Right atrium auricular region (tissue), 2 donors: Measurements from ENCODE around the gene GSC2. TPM values are rescaled to one million over a fixed set of nuclear protein-coding genes. Genes with fewer than 3 reads are reported as not detected.

Experiments
- DNase-seq: peaks from one replicate; pipeline ENCODE4 v3.0.0-alpha.2; 2019; ENCODE audit warnings: low spot score
- H3K27ac ChIP-seq, 2 donors: fragments of 200-600 bp; sonication (generic); 1 replicate in 1 of 2; 2 replicates in 1 of 2; pipeline ENCODE4 v1.5.1; 2016 to 2019
- H3K27me3 ChIP-seq, 2 donors: fragments of 200-600 bp; sonication (generic); one replicate each; pipeline versions ENCODE4 v1.5.1 to v1.6.0; 2017 to 2019
- H3K36me3 ChIP-seq: fragments of 200-600 bp; sonication (generic); one replicate; pipeline ENCODE4 v1.5.1; 2016
- H3K4me1 ChIP-seq, 2 donors: fragments of 200-600 bp; sonication (generic); one replicate each; pipeline versions ENCODE4 v1.5.1 to v1.6.0; 2017 to 2019
- H3K4me3 ChIP-seq, 2 donors: fragments of 200-600 bp; sonication (generic); 1 replicate in 1 of 2; 2 replicates in 1 of 2; pipeline ENCODE4 v1.5.1; 2017 to 2019; ENCODE audit warnings: mild to moderate bottlenecking in 1 of 2, moderate library complexity in 1 of 2
- H3K9me3 ChIP-seq, 2 donors: fragments of 200-600 bp; sonication (generic); one replicate each; pipeline ENCODE4 v1.5.1; 2019
- total RNA-seq, 2 donors: library from RNA; depleted of rRNA; stranded (reverse); fragments of >200 nt; gene quantifications; one replicate each; pipeline ENCODE4 v1.1.0, GENCODE V29; 2016
- TF ChIP-seq, protein P1 (sequence below), 2 donors: fragments of 200-600 bp; sonication (generic); IDR thresholded peaks; one replicate each; pipeline ENCODE4 v1.5.1; 2019; ENCODE audit warnings: antibody characterized with exemption in 2 of 2

Gene GSC2
- total RNA-seq, 2 donors from 2014 or later = not detected

DNA sequence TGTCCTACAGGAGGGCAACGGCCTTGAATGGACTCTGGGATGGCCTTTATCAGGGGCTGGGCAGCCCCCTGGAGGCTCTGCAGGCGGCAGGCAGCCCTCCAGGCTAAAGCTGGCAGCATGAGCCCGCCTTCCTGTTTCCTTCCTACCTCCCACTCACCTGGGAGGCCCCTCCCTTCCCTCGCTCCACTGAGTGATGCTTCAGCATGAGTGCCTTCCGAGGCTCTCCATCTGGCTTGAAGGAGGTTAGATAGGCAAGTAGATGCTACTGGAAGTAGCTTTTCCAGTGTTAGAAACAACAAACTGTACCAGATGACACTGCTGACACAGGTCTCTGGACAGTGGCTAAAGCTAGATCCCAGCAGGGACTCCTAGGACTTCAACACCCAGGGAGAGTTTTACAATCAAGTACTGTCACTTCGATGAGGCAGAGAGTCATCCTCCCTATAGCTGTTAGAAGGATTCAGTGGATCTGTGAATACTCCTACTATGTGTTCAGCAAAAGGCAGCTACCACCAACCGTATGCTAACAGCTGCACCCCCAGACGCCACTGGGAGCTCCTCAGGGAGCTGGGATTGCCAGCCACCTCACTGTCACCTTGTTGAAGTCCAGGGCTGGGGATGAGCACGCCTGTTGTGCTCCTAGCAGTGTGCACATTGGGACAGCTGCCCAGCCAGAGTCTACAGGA lies 32.5 kb upstream of the GSC2 start:
- TF ChIP-seq, protein P1, sequence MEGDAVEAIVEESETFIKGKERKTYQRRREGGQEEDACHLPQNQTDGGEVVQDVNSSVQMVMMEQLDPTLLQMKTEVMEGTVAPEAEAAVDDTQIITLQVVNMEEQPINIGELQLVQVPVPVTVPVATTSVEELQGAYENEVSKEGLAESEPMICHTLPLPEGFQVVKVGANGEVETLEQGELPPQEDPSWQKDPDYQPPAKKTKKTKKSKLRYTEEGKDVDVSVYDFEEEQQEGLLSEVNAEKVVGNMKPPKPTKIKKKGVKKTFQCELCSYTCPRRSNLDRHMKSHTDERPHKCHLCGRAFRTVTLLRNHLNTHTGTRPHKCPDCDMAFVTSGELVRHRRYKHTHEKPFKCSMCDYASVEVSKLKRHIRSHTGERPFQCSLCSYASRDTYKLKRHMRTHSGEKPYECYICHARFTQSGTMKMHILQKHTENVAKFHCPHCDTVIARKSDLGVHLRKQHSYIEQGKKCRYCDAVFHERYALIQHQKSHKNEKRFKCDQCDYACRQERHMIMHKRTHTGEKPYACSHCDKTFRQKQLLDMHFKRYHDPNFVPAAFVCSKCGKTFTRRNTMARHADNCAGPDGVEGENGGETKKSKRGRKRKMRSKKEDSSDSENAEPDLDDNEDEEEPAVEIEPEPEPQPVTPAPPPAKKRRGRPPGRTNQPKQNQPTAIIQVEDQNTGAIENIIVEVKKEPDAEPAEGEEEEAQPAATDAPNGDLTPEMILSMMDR (IDR thresholded peaks at IDR 0.05) = no peak
- peaks cover 7% of the 10 kb centered on the region for H3K36me3 ChIP-seq
- H3K4me1 ChIP-seq = peaks cover 0 to 19% of the 10 kb centered on the region in 2 donors
- no peaks in the 10 kb centered on the region for H3K27me3 ChIP-seq
- no peak overlapping the region for H3K27ac ChIP-seq
- no peaks in the 10 kb centered on the region for H3K9me3 ChIP-seq
- no peak for DNase-seq
- no peak overlapping the region for H3K4me3 ChIP-seq

DNA sequence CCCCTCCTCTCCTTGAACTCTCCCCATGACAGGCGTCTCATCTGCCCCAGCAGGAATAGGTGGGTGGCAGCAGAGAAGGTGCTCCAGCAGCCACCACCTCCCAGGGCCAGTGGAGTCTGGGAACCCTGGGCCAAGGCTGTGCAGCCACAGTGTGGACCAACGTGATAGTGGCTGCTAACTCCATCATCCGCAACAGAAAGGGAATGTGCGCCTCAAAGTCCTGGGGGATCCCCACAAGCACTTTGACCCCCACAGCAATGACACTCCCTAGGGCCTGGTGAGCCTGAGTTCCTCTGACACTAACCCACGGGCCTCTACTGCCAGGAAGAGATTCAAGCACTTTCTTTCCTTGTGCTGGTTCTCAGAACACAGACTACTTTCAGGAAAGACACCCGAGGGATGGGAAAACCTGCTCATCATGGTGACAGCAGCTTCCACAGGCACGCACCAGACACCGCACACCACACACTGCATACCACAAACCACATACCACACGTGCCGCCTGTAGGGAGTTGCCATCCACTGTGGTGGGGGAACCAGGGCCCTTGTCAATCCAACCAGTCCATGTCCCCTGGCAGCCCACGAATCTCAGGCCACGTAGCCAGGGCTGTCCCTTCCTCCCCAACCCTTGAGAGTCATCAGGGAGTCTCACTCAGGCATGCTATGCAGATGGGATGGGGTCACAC lies 31.8 kb upstream of the GSC2 start:
- no peak overlapping the region for H3K4me3 ChIP-seq
- no peak overlapping the region for H3K27ac ChIP-seq
- H3K4me1 ChIP-seq = peaks cover 0 to 26% of the 10 kb centered on the region in 2 donors
- no peak for DNase-seq
- TF ChIP-seq, protein P1 (IDR thresholded peaks at IDR 0.05) = no peak
- H3K27me3 ChIP-seq = no peaks in the 10 kb centered on the region
- H3K9me3 ChIP-seq = no peaks in the 10 kb centered on the region
- H3K36me3 ChIP-seq = peaks cover under 1% of the 10 kb centered on the region

DNA sequence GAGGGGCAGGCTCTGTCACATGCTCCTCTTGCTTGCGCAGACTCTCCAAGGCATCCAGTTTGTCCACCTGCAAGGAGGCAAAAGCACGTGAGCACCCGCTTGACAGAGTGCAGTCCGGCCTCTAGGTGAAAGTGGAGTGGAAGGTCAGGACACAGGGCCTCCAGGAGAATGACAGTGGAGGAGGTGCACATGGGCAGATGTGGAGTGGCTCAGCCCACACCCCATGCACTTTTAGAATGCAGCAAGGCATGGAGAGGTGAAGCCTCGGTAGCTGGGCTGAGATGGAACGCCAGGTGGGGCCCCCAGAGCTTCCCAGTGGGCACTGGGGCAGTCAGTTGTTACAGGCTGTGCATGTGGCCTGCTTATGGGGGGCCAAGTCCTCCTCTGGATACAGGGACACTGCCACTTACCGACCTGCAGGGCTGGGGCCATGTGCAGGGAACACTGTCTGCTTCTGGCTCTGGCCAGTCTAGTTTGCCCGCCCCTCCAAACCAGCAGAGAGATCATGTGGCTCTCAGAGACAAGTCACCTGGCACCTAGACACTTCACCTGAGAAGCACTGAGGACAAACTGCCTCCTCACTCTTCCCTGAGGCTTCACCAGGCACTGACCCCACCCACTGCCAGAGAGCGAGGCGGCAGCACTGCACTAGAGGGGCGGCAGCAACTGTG lies 30.8 kb upstream of the GSC2 start:
- H3K36me3 ChIP-seq = no peaks in the 10 kb centered on the region
- TF ChIP-seq, protein P1 (IDR thresholded peaks at IDR 0.05) = no peak
- H3K9me3 ChIP-seq = no peaks in the 10 kb centered on the region
- no peak for DNase-seq
- no peak overlapping the region for H3K4me3 ChIP-seq
- H3K27ac ChIP-seq = no peak overlapping the region
- H3K27me3 ChIP-seq = no peaks in the 10 kb centered on the region
- peaks cover 0 to 37% of the 10 kb centered on the region in 2 donors for H3K4me1 ChIP-seq

DNA sequence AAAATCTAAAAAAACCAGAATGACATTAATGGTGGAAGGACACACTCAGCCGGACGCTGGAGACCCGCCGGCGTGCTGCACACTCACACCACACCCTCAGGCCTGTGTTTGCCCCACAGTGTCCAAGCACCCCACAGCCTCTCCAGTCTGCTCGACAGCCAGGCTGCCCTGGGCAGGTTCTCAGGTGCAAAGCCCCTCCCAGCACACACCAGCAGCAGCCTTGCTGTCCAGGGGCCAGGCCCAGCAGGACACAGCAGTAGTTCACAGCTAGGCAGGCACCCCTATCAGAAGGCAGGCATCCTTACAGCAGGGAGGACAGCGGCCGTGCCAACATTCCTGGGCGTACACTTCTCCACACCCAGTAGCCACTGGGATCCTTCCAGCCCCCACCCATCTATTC lies 30.1 kb upstream of the GSC2 start:
- Histone ChIP-seq H3K27me3 (no peaks in the 10 kb centered on the region), H3K9me3 (no peaks in the 10 kb centered on the region), H3K4me3 (no peak overlapping the region), H3K36me3 (no peaks in the 10 kb centered on the region), H3K4me1 (peaks cover 0 to 41% of the 10 kb centered on the region in 2 donors), H3K27ac (no peak overlapping the region)
- TF ChIP-seq, protein P1 (IDR thresholded peaks at IDR 0.05) = no peak
- DNase-seq = no peak

DNA sequence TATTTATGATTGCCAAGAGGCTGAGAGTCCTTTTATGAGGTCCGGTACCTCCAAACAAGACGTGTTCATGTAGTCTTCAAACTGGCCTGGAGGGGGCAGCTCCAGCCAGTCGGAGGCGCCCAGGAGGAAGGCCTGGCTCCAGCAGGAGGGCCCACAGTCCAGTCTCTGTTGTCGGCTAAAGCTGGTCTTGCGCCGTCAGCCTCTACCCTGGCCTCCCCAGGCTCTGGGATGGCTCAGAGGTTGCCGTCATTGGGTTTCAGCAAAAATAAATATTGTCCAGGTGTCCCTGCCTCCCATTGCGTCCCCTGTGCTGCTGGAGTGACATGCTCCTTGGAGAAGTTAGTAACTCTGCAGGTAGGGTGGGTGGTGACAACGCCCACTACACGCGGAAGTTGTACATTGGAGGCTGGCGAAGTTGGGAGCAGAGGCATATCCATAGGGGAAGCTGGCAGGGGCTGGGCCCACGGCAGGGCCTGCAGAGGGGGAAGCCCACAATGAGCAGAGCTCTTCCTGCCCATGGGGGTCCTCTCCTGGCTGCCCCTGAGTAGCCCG lies 29.5 kb upstream of the GSC2 start:
- no peaks in the 10 kb centered on the region for H3K9me3 ChIP-seq
- peak overlapping the region; percentile 59 to 71 for H3K4me3 ChIP-seq
- H3K27ac ChIP-seq = peak overlapping the region; percentile 76 to 84
- peak; percentile 88 for DNase-seq
- no peaks in the 10 kb centered on the region for H3K36me3 ChIP-seq
- no peaks in the 10 kb centered on the region for H3K27me3 ChIP-seq
- TF ChIP-seq, protein P1 (IDR thresholded peaks at IDR 0.05) = peak in 1 of 2 donors; percentile 76
- H3K4me1 ChIP-seq = peaks cover 0 to 43% of the 10 kb centered on the region in 2 donors
